ENCODE measurements around the gene NEUROG1. TPM values are rescaled to one million over a fixed set of nuclear protein-coding genes. Genes with fewer than 3 reads are reported as not detected.

NEUROG1 gene
- total and polyA plus RNA-seq, 4 donors = not detected

- WGBS, 2 donors = 47 to 53% methylated on average over 8 of the region's 8 CpGs
- no peak overlapping the region for H3K27ac ChIP-seq (ENCODE audit: low read depth in 1 of 2, low read length in 1 of 2)
- no peak overlapping the region for H3K4me3 ChIP-seq
- no peak overlapping the region for H3K9ac ChIP-seq (ENCODE audit: insufficient read depth in 1 of 2, low read length in 2 of 2)
- peaks cover 0 to 35% (median 5%) of the 10 kb centered on the region in 5 donors for H3K4me1 ChIP-seq (ENCODE audit: control insufficient read depth in 5 of 5, insufficient read depth in 5 of 5, low read length in 5 of 5)
- H3K27me3 ChIP-seq (ENCODE audit: control insufficient read depth in 3 of 3, insufficient read depth in 3 of 3, low read length in 2 of 3) = peaks cover 0 to 13% (median 5%) of the 10 kb centered on the region in 3 donors
- ATAC-seq (ENCODE audit: insufficient read depth, low FRiP score) (no peak), DNase-seq (no peak)
- H3K9me3 ChIP-seq (ENCODE audit: control insufficient read depth in 4 of 4, insufficient read depth in 3 of 4, low read length in 3 of 4) = peaks cover 0 to 5% (median 0%) of the 10 kb centered on the region in 4 donors
- no peaks in the 10 kb centered on the region for H3K36me3 ChIP-seq (ENCODE audit: control insufficient read depth in 4 of 4, insufficient read depth in 4 of 4, low read length in 4 of 4)
- no peak for TF ChIP-seq CTCF (IDR thresholded peaks at IDR 0.05; ENCODE audit: control extremely low read depth, extremely low read depth)
These were observed 41.7 kb upstream of the NEUROG1 start for GRCh38 chr5:135577421-135577820.

GRCh38 chr5:135576075-135576599 lies 40.4 kb upstream of the NEUROG1 start:
- no peak for ATAC-seq (ENCODE audit: insufficient read depth, low FRiP score)
- H3K4me1 ChIP-seq (ENCODE audit: control insufficient read depth in 5 of 5, insufficient read depth in 5 of 5, low read length in 5 of 5) = peaks cover 0 to 35% (median 5%) of the 10 kb centered on the region in 5 donors
- no peaks in the 10 kb centered on the region for H3K36me3 ChIP-seq (ENCODE audit: control insufficient read depth in 4 of 4, insufficient read depth in 4 of 4, low read length in 4 of 4)
- no peak for TF ChIP-seq CTCF (IDR thresholded peaks at IDR 0.05; ENCODE audit: control extremely low read depth, extremely low read depth)
- 68 to 69% methylated on average over 6 of the region's 6 CpGs for WGBS, 2 donors
- no peak overlapping the region for H3K4me3 ChIP-seq
- no peak for DNase-seq
- H3K9me3 ChIP-seq (ENCODE audit: control insufficient read depth in 4 of 4, insufficient read depth in 3 of 4, low read length in 3 of 4) = peaks cover 0 to 5% (median 0%) of the 10 kb centered on the region in 4 donors
- H3K27ac ChIP-seq (ENCODE audit: low read depth in 1 of 2, low read length in 1 of 2) = no peak overlapping the region
- peaks cover 0 to 13% (median 5%) of the 10 kb centered on the region in 3 donors for H3K27me3 ChIP-seq (ENCODE audit: control insufficient read depth in 3 of 3, insufficient read depth in 3 of 3, low read length in 2 of 3)
- H3K9ac ChIP-seq (ENCODE audit: insufficient read depth in 1 of 2, low read length in 2 of 2) = no peak overlapping the region

GRCh38 chr5:135574493-135574892 lies 38.7 kb upstream of the NEUROG1 start:
- WGBS, 2 donors = 89 to 92% methylated on average over 10 of the region's 10 CpGs
- ATAC-seq (ENCODE audit: insufficient read depth, low FRiP score) (no peak), DNase-seq (no peak)
- Histone ChIP-seq H3K9ac (ENCODE audit: insufficient read depth in 1 of 2, low read length in 2 of 2) (no peak overlapping the region), H3K9me3 (ENCODE audit: control insufficient read depth in 4 of 4, insufficient read depth in 3 of 4, low read length in 3 of 4) (peaks cover 0 to 5% (median 0%) of the 10 kb centered on the region in 4 donors), H3K4me1 (ENCODE audit: control insufficient read depth in 5 of 5, insufficient read depth in 5 of 5, low read length in 5 of 5) (peaks cover 0 to 32% (median 5%) of the 10 kb centered on the region in 5 donors), H3K4me3 (no peak overlapping the region), H3K27ac (ENCODE audit: low read depth in 1 of 2, low read length in 1 of 2) (no peak overlapping the region), H3K36me3 (ENCODE audit: control insufficient read depth in 4 of 4, insufficient read depth in 4 of 4, low read length in 4 of 4) (no peaks in the 10 kb centered on the region), H3K27me3 (ENCODE audit: control insufficient read depth in 3 of 3, insufficient read depth in 3 of 3, low read length in 2 of 3) (peaks cover 0 to 13% (median under 1%) of the 10 kb centered on the region in 3 donors)
- no peak for TF ChIP-seq CTCF (IDR thresholded peaks at IDR 0.05; ENCODE audit: control extremely low read depth, extremely low read depth)

DNA sequence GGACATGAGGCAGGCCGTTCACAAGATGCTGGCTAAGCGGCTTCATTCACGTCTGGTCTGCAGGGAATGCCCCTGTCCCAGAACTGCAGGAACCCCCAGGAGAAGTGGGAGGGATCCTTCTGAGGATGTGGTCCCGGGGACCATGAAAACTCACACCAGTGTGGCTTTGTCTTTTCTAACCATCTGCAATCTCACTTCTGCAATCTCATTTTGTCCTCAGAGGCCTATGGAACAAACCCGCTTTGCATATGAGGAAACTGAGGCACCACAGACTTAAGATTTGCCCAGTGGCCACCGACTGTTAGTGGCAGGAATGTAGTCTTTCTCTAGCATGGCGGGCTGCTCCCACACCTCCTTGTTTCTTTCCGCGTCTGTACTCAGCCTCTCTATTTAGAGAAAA lies 36.1 kb upstream of the NEUROG1 start:
- DNase-seq (no peak), ATAC-seq (ENCODE audit: insufficient read depth, low FRiP score) (no peak)
- Histone ChIP-seq H3K4me3 (no peak overlapping the region), H3K9ac (ENCODE audit: insufficient read depth in 1 of 2, low read length in 2 of 2) (no peak overlapping the region), H3K4me1 (ENCODE audit: control insufficient read depth in 5 of 5, insufficient read depth in 5 of 5, low read length in 5 of 5) (peaks cover 0 to 8% (median 0%) of the 10 kb centered on the region in 5 donors), H3K9me3 (ENCODE audit: control insufficient read depth in 4 of 4, insufficient read depth in 3 of 4, low read length in 3 of 4) (no peaks in the 10 kb centered on the region), H3K27ac (ENCODE audit: low read depth in 1 of 2, low read length in 1 of 2) (no peak overlapping the region), H3K36me3 (ENCODE audit: control insufficient read depth in 4 of 4, insufficient read depth in 4 of 4, low read length in 4 of 4) (no peaks in the 10 kb centered on the region), H3K27me3 (ENCODE audit: control insufficient read depth in 3 of 3, insufficient read depth in 3 of 3, low read length in 2 of 3) (no peaks in the 10 kb centered on the region)
- TF ChIP-seq CTCF (IDR thresholded peaks at IDR 0.05; ENCODE audit: control extremely low read depth, extremely low read depth) = no peak
- 78 to 80% methylated on average over 9 of the region's 9 CpGs for WGBS, 2 donors

All from lung (tissue), 12 donors.